ENCODE measurements around the gene TPCN1. TPM values are rescaled to one million over a fixed set of nuclear protein-coding genes. Genes with fewer than 3 reads are reported as not detected.

The TPCN1 gene
- total and polyA plus RNA-seq, 2 of the 8 experiments (the other 6 are each of a cell fraction or from before 2014, with no cell fraction given), result 14.9 to 21.4 TPM

DNA sequence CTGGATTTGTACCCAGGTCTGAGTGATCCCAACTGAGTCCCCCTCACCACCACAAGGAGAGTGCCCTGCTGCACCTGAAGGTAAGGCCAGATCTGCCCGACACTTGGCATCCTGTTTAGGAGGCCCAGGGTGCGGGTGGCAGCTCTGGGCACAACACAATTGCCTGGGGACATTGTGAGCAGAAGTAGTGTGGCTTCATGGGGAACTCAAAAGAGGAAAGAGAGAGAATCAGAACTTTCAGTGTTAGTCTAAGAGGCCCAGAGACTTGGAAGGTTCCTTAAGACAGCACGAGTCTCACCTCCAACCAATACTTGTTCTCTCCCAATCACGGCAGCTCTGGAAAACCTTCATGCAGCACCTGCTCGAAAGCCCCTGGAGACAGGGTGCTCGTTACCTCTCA is 120.3 kb downstream of the TPCN1 start:
- DNase-seq (ENCODE audit: low read depth in 1 of 2, low spot score in 2 of 2) (no peak), FAIRE-seq (no peak)
- H3K23ac ChIP-seq (ENCODE audit: insufficient read length), result no peak overlapping the region
- H2BK120ac ChIP-seq (replicated peaks; ENCODE audit: low read depth, low read length), result no peak overlapping the region
- CTCF ChIA-PET (ENCODE audit: partially characterized antibody), result interaction anchor here (1.4 kb wide), 1 partner anchor 18 kb away, joined by 4 read pairs; no protein-coding TSS in a partner anchor
- 90% methylated on average over 6 of the region's 6 CpGs; no CpG with 5 or more reads in 1 of the 2 experiments for WGBS, 2 experiments (ENCODE audit: extremely low coverage in 1 of 2, insufficient coverage in 1 of 2, insufficient read length in 1 of 2, insufficient replicate concordance in 2 of 2, low coverage in 1 of 2, low lambda C conversion rate in 2 of 2, missing lambda C conversion rate in 1 of 2)
- H3K36me3 ChIP-seq (ENCODE audit: control insufficient read depth in 2 of 4, insufficient read depth in 4 of 4, low read length in 3 of 4), result no peaks in the 10 kb centered on the region
- no peak overlapping the region for H3K56ac ChIP-seq (replicated peaks; ENCODE audit: insufficient read length, low read depth, low read length)
- H2BK12ac ChIP-seq (ENCODE audit: low read depth, low read length), result no peak overlapping the region
- H3K4me1 ChIP-seq (replicated peaks in 1 of 4; ENCODE audit: control insufficient read depth in 3 of 4, insufficient read depth in 4 of 4, low read length in 3 of 4), result peaks cover 0 to 3% (median under 1%) of the 10 kb centered on the region in 4 experiments; a peak in 3 of 7 replicates
- H4K91ac ChIP-seq (replicated peaks; ENCODE audit: insufficient read length, low read length), result no peak overlapping the region
- H3K27me3 ChIP-seq (replicated peaks in 1 of 4; ENCODE audit: control insufficient read depth in 3 of 4, extremely low read depth in 1 of 4, insufficient read depth in 3 of 4, low read length in 3 of 4), result no peaks in the 10 kb centered on the region
- no peak overlapping the region for H2BK15ac ChIP-seq (ENCODE audit: low read length)
- no peak overlapping the region for H3K4me3 ChIP-seq (ENCODE audit: extremely low read depth in 1 of 4, insufficient read depth in 2 of 4, low read depth in 3 of 4, low read length in 4 of 4)
- H2BK5ac ChIP-seq (ENCODE audit: low read depth, low read length), result no peak overlapping the region
- H4K20me1 ChIP-seq (replicated peaks in 1 of 2; ENCODE audit: control insufficient read depth in 1 of 2, insufficient read depth in 2 of 2, low read length in 2 of 2), result no peaks in the 10 kb centered on the region
- H4K5ac ChIP-seq (ENCODE audit: insufficient read length, low read depth, low read length), result no peak overlapping the region
- no peak overlapping the region for H4K8ac ChIP-seq (ENCODE audit: extremely low read depth, insufficient read depth, low read length)
- H3K27ac ChIP-seq (ENCODE audit: low read depth, low read length), result no peak overlapping the region
- H3K9me3 ChIP-seq (ENCODE audit: insufficient read depth in 2 of 2, low read depth in 1 of 2, low read length in 1 of 2), result no peaks in the 10 kb centered on the region
- H3K4me2 ChIP-seq (ENCODE audit: insufficient read depth in 1 of 2, low read depth in 2 of 2, low read length in 2 of 2), result no peak overlapping the region
- POLR2A ChIA-PET (ENCODE audit: partially characterized antibody), result interaction anchor here (1.1 kb wide), 1 partner anchor 13 kb away, joined by 3 read pairs; no protein-coding TSS in a partner anchor
- no peaks in the 10 kb centered on the region for H3K23me2 ChIP-seq (ENCODE audit: low read depth, low read length)
- no peak overlapping the region for H3K9ac ChIP-seq (replicated peaks in 1 of 4; ENCODE audit: extremely low read depth in 1 of 4, low read depth in 3 of 4, low read length in 3 of 4)
- H3K14ac ChIP-seq (ENCODE audit: insufficient read length), result no peak overlapping the region
- H2BK20ac ChIP-seq (ENCODE audit: low read length), result no peak overlapping the region
- no peak overlapping the region for H2AK5ac ChIP-seq (ENCODE audit: low read depth, low read length)
- no peaks in the 10 kb centered on the region for H3K79me2 ChIP-seq (ENCODE audit: control insufficient read depth in 1 of 2, insufficient read depth in 2 of 2, low read length in 2 of 2)
- no peaks in the 10 kb centered on the region for H3K79me1 ChIP-seq (ENCODE audit: low read depth, low read length)
- H2AFZ ChIP-seq (ENCODE audit: low read length), result peak overlapping the region; percentile 39; the same call in 1 of the 2 replicates
- peak overlapping the region; percentile 14 for H3K4ac ChIP-seq (replicated peaks; ENCODE audit: insufficient read length, low read depth, low read length)
- H3K18ac ChIP-seq (ENCODE audit: extremely low read depth, low read length), result no peak overlapping the region
- TF ChIP-seq HDAC6 (IDR thresholded peaks at IDR 0.05; ENCODE audit: low read depth, low read length), result no peak

All from H1 (cell line).